ENCODE results near the gene AIP. TPM values are rescaled to one million over a fixed set of nuclear protein-coding genes. Genes with fewer than 3 reads are reported as not detected.

AIP gene
- total RNA-seq, 1 experiment from 2014 or later: 61.0 TPM

DNA sequence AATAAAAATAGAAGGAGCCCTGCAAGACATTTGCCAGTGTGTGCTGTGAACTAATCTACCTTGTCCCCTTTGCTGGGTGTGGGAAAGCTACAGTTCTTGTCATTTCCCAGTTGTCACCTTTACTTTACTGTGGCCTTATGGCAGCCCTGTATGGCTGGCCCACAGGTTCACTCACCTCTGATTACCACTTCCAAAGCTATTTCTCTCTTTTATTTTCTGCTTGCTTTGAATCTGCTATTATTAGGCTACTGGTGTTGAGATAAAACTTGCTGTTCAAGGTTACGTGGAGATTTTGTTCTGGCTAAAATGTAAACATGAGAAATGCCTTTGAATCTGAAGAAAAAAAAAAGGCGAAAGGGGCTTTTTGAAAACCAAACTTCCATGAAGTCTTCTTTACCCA, 50.1 kb downstream of the AIP start:
- peaks cover 0 to 4% of the 10 kb centered on the region in 2 experiments; a peak in 1 of 4 replicates for H3K4me1 ChIP-seq (ENCODE audit: control insufficient read depth in 1 of 2, insufficient read depth in 2 of 2, low read length in 2 of 2)
- BruUV-seq (replicated peaks): no TSS peak
- intact Hi-C loops (cut with micrococcal nuclease): no loop called here

DNA sequence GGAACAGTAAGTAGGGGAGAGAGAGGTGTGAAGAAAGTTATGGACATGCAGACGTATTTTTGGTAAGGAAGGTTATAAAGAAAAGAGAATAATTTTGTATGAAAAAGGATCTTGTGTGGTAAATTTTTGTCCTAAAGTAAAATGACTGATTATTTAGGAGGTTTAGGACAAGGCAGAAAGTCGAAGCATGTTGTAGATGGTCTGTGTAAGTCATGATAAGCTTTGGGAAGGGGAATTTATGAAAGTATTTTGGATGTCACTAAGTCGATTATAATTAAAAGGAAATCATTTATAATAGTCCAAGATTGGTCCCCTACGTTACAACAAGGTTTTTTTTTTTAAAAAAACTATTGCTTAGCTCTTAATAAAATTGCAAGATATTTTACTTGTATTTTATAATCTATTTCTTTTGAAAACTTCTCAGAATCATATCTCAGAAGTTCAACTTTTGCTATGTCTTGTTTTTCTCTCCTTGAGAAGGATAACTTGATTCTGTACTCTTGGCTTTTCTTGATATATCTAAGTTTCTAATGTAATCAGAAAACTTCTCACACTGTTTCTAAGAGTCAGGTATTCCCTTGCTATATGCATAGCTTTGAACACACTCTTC, 51.3 kb downstream of the AIP start:
- Histone ChIP-seq H3K9me2 (ENCODE audit: insufficient read depth) (no peaks in the 10 kb centered on the region), H2AFZ (ENCODE audit: low read depth, low read length, poor library complexity, severe bottlenecking) (no peak overlapping the region), H3K9ac (ENCODE audit: low read length) (no peak overlapping the region), H3K79me2 (ENCODE audit: insufficient read depth, low read length) (no peaks in the 10 kb centered on the region), H3K27ac (ENCODE audit: low read depth, low read length) (no peak overlapping the region), H3K4me2 (ENCODE audit: low read length) (no peak overlapping the region), H3K4me3 (replicated peaks in 1 of 2; ENCODE audit: low read depth in 1 of 2, low read length in 2 of 2) (no peak overlapping the region), H4K20me1 (ENCODE audit: insufficient read depth) (no peaks in the 10 kb centered on the region), H3K9me3 (ENCODE audit: control insufficient read depth in 1 of 2, insufficient read depth in 1 of 2, low read depth in 1 of 2, low read length in 2 of 2) (peaks cover 13% of the 10 kb centered on the region in 2 experiments; a peak in 2 of 4 replicates), H3K36me3 (ENCODE audit: control insufficient read depth in 1 of 2, insufficient read depth in 2 of 2, low read length in 2 of 2) (no peaks in the 10 kb centered on the region), H3K4me1 (ENCODE audit: control insufficient read depth in 1 of 2, insufficient read depth in 2 of 2, low read length in 2 of 2) (no peaks in the 10 kb centered on the region), H3K27me3 (ENCODE audit: insufficient read depth, low read length) (no peaks in the 10 kb centered on the region)
- ATAC-seq (no peak), DNase-seq (ENCODE audit: low read depth, low spot score) (peak; percentile 21)
- TF ChIP-seq, protein P1, sequence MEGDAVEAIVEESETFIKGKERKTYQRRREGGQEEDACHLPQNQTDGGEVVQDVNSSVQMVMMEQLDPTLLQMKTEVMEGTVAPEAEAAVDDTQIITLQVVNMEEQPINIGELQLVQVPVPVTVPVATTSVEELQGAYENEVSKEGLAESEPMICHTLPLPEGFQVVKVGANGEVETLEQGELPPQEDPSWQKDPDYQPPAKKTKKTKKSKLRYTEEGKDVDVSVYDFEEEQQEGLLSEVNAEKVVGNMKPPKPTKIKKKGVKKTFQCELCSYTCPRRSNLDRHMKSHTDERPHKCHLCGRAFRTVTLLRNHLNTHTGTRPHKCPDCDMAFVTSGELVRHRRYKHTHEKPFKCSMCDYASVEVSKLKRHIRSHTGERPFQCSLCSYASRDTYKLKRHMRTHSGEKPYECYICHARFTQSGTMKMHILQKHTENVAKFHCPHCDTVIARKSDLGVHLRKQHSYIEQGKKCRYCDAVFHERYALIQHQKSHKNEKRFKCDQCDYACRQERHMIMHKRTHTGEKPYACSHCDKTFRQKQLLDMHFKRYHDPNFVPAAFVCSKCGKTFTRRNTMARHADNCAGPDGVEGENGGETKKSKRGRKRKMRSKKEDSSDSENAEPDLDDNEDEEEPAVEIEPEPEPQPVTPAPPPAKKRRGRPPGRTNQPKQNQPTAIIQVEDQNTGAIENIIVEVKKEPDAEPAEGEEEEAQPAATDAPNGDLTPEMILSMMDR (IDR thresholded peaks at IDR 0.05 in 2 of 3, conservative IDR thresholded peaks at IDR 0.05 in 1 of 3; ENCODE audit: borderline replicate concordance in 1 of 3, insufficient read depth in 1 of 3, low read depth in 2 of 3, low read length in 2 of 3): no peak
- no peak for TF ChIP-seq CEBPB (IDR thresholded peaks at IDR 0.05; ENCODE audit: low read depth)
- TF ChIP-seq EZH2phosphoT487 (IDR thresholded peaks at IDR 0.05; ENCODE audit: borderline replicate concordance): no peak
- TF ChIP-seq POLR2A (IDR thresholded peaks at IDR 0.05; ENCODE audit: borderline replicate concordance, extremely low read depth, insufficient read depth, insufficient read length): no peak
- no peak for TF ChIP-seq TCF7L2 (IDR thresholded peaks at IDR 0.05; ENCODE audit: borderline replicate concordance, extremely low read depth, insufficient read depth, insufficient read length)
- TF ChIP-seq CBX3 (IDR thresholded peaks at IDR 0.05; ENCODE audit: low read depth): peak; percentile 79; the same call in 1 of the 2 replicates
- BruUV-seq (replicated peaks): no TSS peak
- intact Hi-C loops (cut with micrococcal nuclease): no loop called here
- RAD21 ChIA-PET (ENCODE audit: low non-redundant PET in 1 of 2, low total read pairs in 2 of 2, uncharacterized antibody in 2 of 2, unreplicated experiment in 2 of 2): no interaction called here
- CTCF ChIA-PET: no interaction called here
- POLR2A ChIA-PET: no interaction called here

More for the DNA sequence above, 50.1 kb downstream of the AIP start:
- Histone ChIP-seq H3K27me3 (ENCODE audit: insufficient read depth, low read length) (no peaks in the 10 kb centered on the region), H3K36me3 (ENCODE audit: control insufficient read depth in 1 of 2, insufficient read depth in 2 of 2, low read length in 2 of 2) (no peaks in the 10 kb centered on the region), H3K79me2 (ENCODE audit: insufficient read depth, low read length) (no peaks in the 10 kb centered on the region), H3K9ac (ENCODE audit: low read length) (no peak overlapping the region), H3K9me2 (ENCODE audit: insufficient read depth) (no peaks in the 10 kb centered on the region), H3K4me2 (ENCODE audit: low read length) (no peak overlapping the region), H3K27ac (ENCODE audit: low read depth, low read length) (no peak overlapping the region), H2AFZ (ENCODE audit: low read depth, low read length, poor library complexity, severe bottlenecking) (no peak overlapping the region), H3K4me3 (replicated peaks in 1 of 2; ENCODE audit: low read depth in 1 of 2, low read length in 2 of 2) (no peak overlapping the region), H4K20me1 (ENCODE audit: insufficient read depth) (no peaks in the 10 kb centered on the region), H3K9me3 (ENCODE audit: control insufficient read depth in 1 of 2, insufficient read depth in 1 of 2, low read depth in 1 of 2, low read length in 2 of 2) (peaks cover 13% of the 10 kb centered on the region in 2 experiments; a peak in 2 of 4 replicates)
- ChIA-PET POLR2A (no interaction called here), CTCF (no interaction called here), RAD21 (ENCODE audit: low non-redundant PET in 1 of 2, low total read pairs in 2 of 2, uncharacterized antibody in 2 of 2, unreplicated experiment in 2 of 2) (no interaction called here)
- TF ChIP-seq CBX3 (IDR thresholded peaks at IDR 0.05; ENCODE audit: low read depth) (no peak), EZH2phosphoT487 (IDR thresholded peaks at IDR 0.05; ENCODE audit: borderline replicate concordance) (no peak), SRF (IDR thresholded peaks at IDR 0.05; ENCODE audit: low read depth) (no peak), EGR1 (IDR thresholded peaks at IDR 0.05; ENCODE audit: low read depth) (no peak)
- TF ChIP-seq, protein P2, sequence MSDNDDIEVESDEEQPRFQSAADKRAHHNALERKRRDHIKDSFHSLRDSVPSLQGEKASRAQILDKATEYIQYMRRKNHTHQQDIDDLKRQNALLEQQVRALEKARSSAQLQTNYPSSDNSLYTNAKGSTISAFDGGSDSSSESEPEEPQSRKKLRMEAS (IDR thresholded peaks at IDR 0.05): no peak
- no peak for DNase-seq (ENCODE audit: low read depth, low spot score)
- ATAC-seq: no peak

Data from HCT116 (cell line).